A549 (cell line): ENCODE measurements around the gene MGMT.

Source experiments
- CBX8 ChIP-seq: fragments of 200-600 bp; sonication (generic); IDR thresholded peaks from 2 replicates; pipeline ENCODE4 v1.6.1; 2016
- CTCF ChIP-seq: fragments of >200 bp; sonication (Bioruptor Twin); formaldehyde crosslinking; IDR thresholded peaks from 3 replicates; pipeline ENCODE4 v1.5.1; 2016
- GATA3 ChIP-seq: IDR thresholded peaks from 2 replicates; pipeline ENCODE4 v1.6.1; 2012; ENCODE audit warnings: borderline replicate concordance
- REST ChIP-seq: fragments of 200-600 bp; sonication (generic); IDR thresholded peaks from 2 replicates; pipeline ENCODE4 v1.6.1; 2016; ENCODE audit warnings: antibody characterized with exemption, mild to moderate bottlenecking, moderate library complexity

GRCh38 chr10:129730993-129731325 lies 263.9 kb downstream of the MGMT start:
- no peak for TF ChIP-seq CBX8
- no peak for TF ChIP-seq CTCF
- TF ChIP-seq GATA3 = no peak
- TF ChIP-seq REST = no peak
